HCT116 (cell line): ENCODE data around the gene TJP3.

Source experiments
- ELF1 ChIP-seq: IDR thresholded peaks from 2 replicates; pipeline ENCODE4 v1.6.1; 2012; ENCODE audit warnings: low read depth, borderline replicate concordance
- EZH2 ChIP-seq: fragments of 200-600 bp; sonication (generic); IDR thresholded peaks from 2 replicates; pipeline ENCODE4 v1.6.1; 2017; ENCODE audit warnings: antibody characterized with exemption, mixed run types
- POLR2A ChIP-seq: IDR thresholded peaks from 2 replicates; pipeline ENCODE4 v1.7.0; 2011; ENCODE audit warnings: borderline replicate concordance; ENCODE audit not compliant: insufficient read depth, insufficient read length; ENCODE audit errors: extremely low read depth
- RAD21 ChIP-seq: IDR thresholded peaks from 2 replicates; pipeline ENCODE4 v1.6.1; 2012; ENCODE audit warnings: low read depth, mild to moderate bottlenecking
- SP1 ChIP-seq: IDR thresholded peaks from 2 replicates; pipeline ENCODE4 v1.6.1; 2012; ENCODE audit warnings: low read depth
- SRF ChIP-seq: IDR thresholded peaks from 2 replicates; pipeline ENCODE4 v1.6.1; 2012; ENCODE audit warnings: low read depth
- TF ChIP-seq, protein P1 (sequence below), 3 experiments: fragments of 200-600 bp in 1 of 3; sonication (generic) in 1 of 3; IDR thresholded peaks in 2 of 3; conservative IDR thresholded peaks in 1 of 3; 2 replicates each; pipeline ENCODE4 v1.5.1; 2012 to 2017; ENCODE audit warnings: low read depth in 2 of 3, low read length in 2 of 3, antibody characterized with exemption in 1 of 3, borderline replicate concordance in 1 of 3, control low read depth in 1 of 3, mild to moderate bottlenecking in 1 of 3, mixed read lengths in 1 of 3, mixed run types in 1 of 3, moderate library complexity in 1 of 3; ENCODE audit not compliant: insufficient read depth in 1 of 3

DNA sequence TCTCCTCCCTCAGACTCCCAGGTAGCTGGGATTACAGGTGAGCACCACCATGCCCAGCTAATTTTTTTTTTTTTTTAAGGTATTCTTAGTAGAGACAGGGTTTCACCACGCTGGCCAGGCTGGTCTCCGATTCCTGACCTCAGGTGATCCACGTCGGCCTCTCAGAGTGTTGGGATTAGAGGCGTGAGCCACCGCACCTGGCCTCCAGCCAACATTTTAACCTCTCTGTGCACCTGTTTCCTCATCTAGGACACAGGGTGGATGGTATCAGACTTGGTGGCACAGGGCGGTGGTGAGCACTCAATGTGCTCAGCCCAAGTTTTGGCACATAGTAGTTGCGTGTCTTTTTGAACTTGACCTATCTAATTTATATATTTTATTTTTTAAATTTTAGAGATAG lies 40.8 kb downstream of the TJP3 start:
- no peak for TF ChIP-seq SRF
- TF ChIP-seq, protein P1, sequence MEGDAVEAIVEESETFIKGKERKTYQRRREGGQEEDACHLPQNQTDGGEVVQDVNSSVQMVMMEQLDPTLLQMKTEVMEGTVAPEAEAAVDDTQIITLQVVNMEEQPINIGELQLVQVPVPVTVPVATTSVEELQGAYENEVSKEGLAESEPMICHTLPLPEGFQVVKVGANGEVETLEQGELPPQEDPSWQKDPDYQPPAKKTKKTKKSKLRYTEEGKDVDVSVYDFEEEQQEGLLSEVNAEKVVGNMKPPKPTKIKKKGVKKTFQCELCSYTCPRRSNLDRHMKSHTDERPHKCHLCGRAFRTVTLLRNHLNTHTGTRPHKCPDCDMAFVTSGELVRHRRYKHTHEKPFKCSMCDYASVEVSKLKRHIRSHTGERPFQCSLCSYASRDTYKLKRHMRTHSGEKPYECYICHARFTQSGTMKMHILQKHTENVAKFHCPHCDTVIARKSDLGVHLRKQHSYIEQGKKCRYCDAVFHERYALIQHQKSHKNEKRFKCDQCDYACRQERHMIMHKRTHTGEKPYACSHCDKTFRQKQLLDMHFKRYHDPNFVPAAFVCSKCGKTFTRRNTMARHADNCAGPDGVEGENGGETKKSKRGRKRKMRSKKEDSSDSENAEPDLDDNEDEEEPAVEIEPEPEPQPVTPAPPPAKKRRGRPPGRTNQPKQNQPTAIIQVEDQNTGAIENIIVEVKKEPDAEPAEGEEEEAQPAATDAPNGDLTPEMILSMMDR (IDR thresholded peaks at IDR 0.05 in 2 of 3, conservative IDR thresholded peaks at IDR 0.05 in 1 of 3; ENCODE audit: borderline replicate concordance in 1 of 3, insufficient read depth in 1 of 3, low read depth in 2 of 3, low read length in 2 of 3) = no peak
- TF ChIP-seq EZH2 = no peak
- no peak for TF ChIP-seq ELF1
- no peak for TF ChIP-seq SP1
- TF ChIP-seq POLR2A = no peak
- no peak for TF ChIP-seq RAD21
